HepG2 (cell line): ENCODE data around the gene HCK. TPM values are rescaled to one million over a fixed set of nuclear protein-coding genes. Genes with fewer than 3 reads are reported as not detected.

Source experiments
- ARNT2 ChIP-seq: sonication (generic); formaldehyde crosslinking; IDR thresholded peaks from 2 replicates; pipeline ENCODE4 v1.8.0; 2022; ENCODE audit warnings: mild to moderate bottlenecking, low read depth, missing genetic modification reagents, moderate library complexity
- BRD4 ChIP-seq: sonication (generic); formaldehyde crosslinking; IDR thresholded peaks from 2 replicates; pipeline ENCODE4 v1.4.0; 2020; ENCODE audit warnings: missing genetic modification reagents
- EEA1 ChIP-seq: sonication (generic); formaldehyde crosslinking; IDR thresholded peaks from 2 replicates; pipeline ENCODE4 v1.5.1; 2020; ENCODE audit warnings: mild to moderate bottlenecking, missing genetic modification reagents, borderline replicate concordance
- JUNB ChIP-seq: sonication (generic); formaldehyde crosslinking; IDR thresholded peaks from 2 replicates; pipeline ENCODE4 v1.8.0; 2022; ENCODE audit warnings: missing genetic modification reagents, mild to moderate bottlenecking, borderline replicate concordance
- KAT7 ChIP-seq: IDR thresholded peaks from 2 replicates; pipeline ENCODE4 v1.6.1; 2018; ENCODE audit warnings: borderline replicate concordance, missing compliant biosample characterization
- REXO4 ChIP-seq: sonication (generic); formaldehyde crosslinking; IDR thresholded peaks from 2 replicates; pipeline ENCODE4 v1.8.0; 2022; ENCODE audit warnings: missing genetic modification reagents, mild to moderate bottlenecking, borderline replicate concordance
- STAG1 ChIP-seq: sonication (generic); formaldehyde crosslinking; IDR thresholded peaks from 2 replicates; pipeline ENCODE4 v1.4.0; 2020; ENCODE audit warnings: missing genetic modification reagents
- USF2 ChIP-seq, 2 experiments: sonication (generic) in 1 of 2; formaldehyde crosslinking in 1 of 2; IDR thresholded peaks; 2 replicates each; pipeline versions ENCODE4 v1.5.1 to v1.6.1; 2011 to 2020; ENCODE audit warnings: borderline replicate concordance in 1 of 2, low read depth in 1 of 2, low read length in 1 of 2, mild to moderate bottlenecking in 1 of 2, missing genetic modification reagents in 1 of 2, moderate library complexity in 1 of 2
- ZBTB8A ChIP-seq: sonication (generic); formaldehyde crosslinking; IDR thresholded peaks from 2 replicates; pipeline ENCODE4 v1.4.0; 2020; ENCODE audit warnings: mild to moderate bottlenecking, low read depth, missing genetic modification reagents, borderline replicate concordance
- ZNF383 ChIP-seq: sonication (generic); formaldehyde crosslinking; IDR thresholded peaks from 2 replicates; pipeline ENCODE4 v1.4.0; 2020; ENCODE audit warnings: missing genetic modification reagents, mild to moderate bottlenecking, borderline replicate concordance
- ZNF589 ChIP-seq: sonication (generic); formaldehyde crosslinking; conservative IDR thresholded peaks from 2 replicates; pipeline ENCODE4 v1.8.0; 2022; ENCODE audit warnings: mild to moderate bottlenecking, moderate library complexity, missing genetic modification reagents
- ZNF646 ChIP-seq: sonication (generic); formaldehyde crosslinking; IDR thresholded peaks from 2 replicates; pipeline ENCODE4 v1.9.0; 2021; ENCODE audit warnings: mild to moderate bottlenecking, missing genetic modification reagents
- ZNF704 ChIP-seq: sonication (generic); formaldehyde crosslinking; IDR thresholded peaks from 2 replicates; pipeline ENCODE4 v1.8.1; 2023; ENCODE audit warnings: mild to moderate bottlenecking, inconsistent platforms, moderate library complexity, missing genetic modification reagents, borderline replicate concordance
- polyA plus RNA-seq, 8 experiments: library from polyadenylated mRNA; depleted of rRNA in 3 of 8; stranded (reverse) in 7 of 8; unstranded in 1 of 8; fragments of >200 nt; fragmentation: Illumina TruSeq in 4 of 8; extraction: Trizol in 4 of 8; gene quantifications; 2 replicates each; pipeline versions ENCODE4 v1.2.1 to v1.2.3, GENCODE V29; 2011 to 2016; ENCODE audit warnings: low read depth in 4 of 8, missing spikeins in 1 of 8, mixed read lengths in 1 of 8; ENCODE audit not compliant: insufficient read depth in 1 of 8
- total RNA-seq, 5 experiments: library from RNA; depleted of rRNA; stranded (reverse); fragments of >200 nt; fragmentation: Illumina TruSeq; extraction: Trizol; gene quantifications; 2 replicates each; pipeline ENCODE4 v1.2.3, GENCODE V29; 2016; ENCODE audit warnings: low read depth in 1 of 5
- TF ChIP-seq, protein P1 (sequence below): sonication (generic); formaldehyde crosslinking; IDR thresholded peaks from 2 replicates; pipeline ENCODE4 v1.9.0; 2022; ENCODE audit warnings: low read depth, missing genetic modification reagents

Gene HCK
- total and polyA plus RNA-seq, 2 of the 13 experiments (the other 11 are each of a cell fraction or from before 2014, with no cell fraction given): 0.04 TPM; not detected in 1

- TF ChIP-seq REXO4 (CRISPR knock-in tag) (no peak), EEA1 (0 out of 2 replicates have a peak, but pooled peaks have one; percentile 73), ZNF383 (CRISPR knock-in tag) (no peak), ARNT2 (no peak), ZNF704 (CRISPR knock-in tag) (0 out of 2 replicates have a peak, but pooled peaks have one; percentile 30), ZNF589 (CRISPR knock-in tag) (peak; percentile 55; the same call in 1 of the 2 replicates), ZBTB8A (CRISPR knock-in tag) (no peak), BRD4 (CRISPR knock-in tag) (no peak; the same call in 1 of the 2 replicates), STAG1 (CRISPR knock-in tag) (no peak), KAT7 (no peak), JUNB (no peak), USF2 (IDR thresholded peaks at IDR 0.05; ENCODE audit: low read depth, low read length) (no peak), USF2 (CRISPR knock-in tag; IDR thresholded peaks at IDR 0.05; ENCODE audit: borderline replicate concordance) (no peak), ZNF646 (CRISPR knock-in tag) (no peak)
- TF ChIP-seq, protein P1, sequence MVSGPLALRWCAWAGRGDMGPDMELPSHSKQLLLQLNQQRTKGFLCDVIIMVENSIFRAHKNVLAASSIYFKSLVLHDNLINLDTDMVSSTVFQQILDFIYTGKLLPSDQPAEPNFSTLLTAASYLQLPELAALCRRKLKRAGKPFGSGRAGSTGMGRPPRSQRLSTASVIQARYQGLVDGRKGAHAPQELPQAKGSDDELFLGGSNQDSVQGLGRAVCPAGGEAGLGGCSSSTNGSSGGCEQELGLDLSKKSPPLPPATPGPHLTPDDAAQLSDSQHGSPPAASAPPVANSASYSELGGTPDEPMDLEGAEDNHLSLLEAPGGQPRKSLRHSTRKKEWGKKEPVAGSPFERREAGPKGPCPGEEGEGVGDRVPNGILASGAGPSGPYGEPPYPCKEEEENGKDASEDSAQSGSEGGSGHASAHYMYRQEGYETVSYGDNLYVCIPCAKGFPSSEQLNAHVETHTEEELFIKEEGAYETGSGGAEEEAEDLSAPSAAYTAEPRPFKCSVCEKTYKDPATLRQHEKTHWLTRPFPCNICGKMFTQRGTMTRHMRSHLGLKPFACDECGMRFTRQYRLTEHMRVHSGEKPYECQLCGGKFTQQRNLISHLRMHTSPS (CRISPR knock-in tag): 0 out of 2 replicates have a peak, but pooled peaks have one; percentile 41
These were observed 23.2 kb upstream of the HCK start (continued) for GRCh38 chr20:32028647-32029372.
